Tibial artery (tissue), 4 donors: ENCODE results near the gene ARRDC2.

Source experiments
- DNase-seq, 2 donors: peaks; one replicate each; pipeline ENCODE4 v3.0.0-alpha.2; 2019
- H3K27ac ChIP-seq, 2 donors: fragments of 200-600 bp; sonication (generic) in 1 of 2; 1 replicate in 1 of 2; 2 replicates in 1 of 2; pipeline ENCODE4 v1.5.1; 2018 to 2019; ENCODE audit warnings: mild to moderate bottlenecking in 1 of 2
- H3K27me3 ChIP-seq, 2 donors: fragments of 200-600 bp; sonication (generic) in 1 of 2; one replicate each; pipeline versions ENCODE4 v1.5.1 to v1.6.0; 2016 to 2019
- H3K36me3 ChIP-seq, 3 donors: fragments of 200-600 bp; sonication (generic) in 2 of 3; one replicate each; pipeline ENCODE4 v1.5.1; 2016 to 2019; ENCODE audit warnings: mild to moderate bottlenecking in 2 of 3
- H3K4me1 ChIP-seq, 4 donors: fragments of 200-600 bp; sonication (generic) in 2 of 4; 1 replicate in 3 of 4; 2 replicates in 1 of 4; pipeline ENCODE4 v1.5.1; 2016 to 2019
- H3K4me3 ChIP-seq, 2 donors: fragments of 200-600 bp; sonication (generic) in 1 of 2; 1 replicate in 1 of 2; 2 replicates in 1 of 2; pipeline ENCODE4 v1.5.1; 2018 to 2019; ENCODE audit warnings: mild to moderate bottlenecking in 2 of 2
- H3K9me3 ChIP-seq, 3 donors: fragments of 200-600 bp; sonication (generic) in 1 of 3; one replicate each; pipeline ENCODE4 v1.5.1; 2016 to 2019
- CTCF ChIP-seq, 2 experiments: fragments of 200-600 bp in 1 of 2; fragments of 450-650 bp in 1 of 2; IDR thresholded peaks; one replicate each; pipeline ENCODE4 v1.5.1; 2017 to 2019; ENCODE audit warnings: antibody characterized with exemption in 2 of 2, mild to moderate bottlenecking in 1 of 2, moderate library complexity in 1 of 2
- intact Hi-C: fragments of 100-400 bp; cut with DNase I; formaldehyde crosslinking; loops from one replicate; pipeline ENCODE4 v1.15.0; 2023; ENCODE audit warnings: low total_unique reads

ARRDC2 gene

GRCh38 chr19:18008814-18009213 is 844 bp downstream of the ARRDC2 start:
- TF ChIP-seq CTCF (IDR thresholded peaks at IDR 0.05): no peak
- no peaks in the 10 kb centered on the region for H3K27me3 ChIP-seq
- intact Hi-C loops: loop anchor here (2.0 kb wide), 1 partner anchor 44 kb away; no protein-coding TSS in a partner anchor
- H3K36me3 ChIP-seq: peaks cover 51 to 66% (median 53%) of the 10 kb centered on the region in 3 donors
- DNase-seq: peak in 1 of 2 donors; percentile 65
- peaks cover 0 to 57% (median 38%) of the 10 kb centered on the region in 4 donors for H3K4me1 ChIP-seq
- H3K4me3 ChIP-seq: peak overlapping the region; percentile 64 to 70
- H3K27ac ChIP-seq: peak overlapping the region; percentile 84 to 88
- no peaks in the 10 kb centered on the region for H3K9me3 ChIP-seq

- H3K4me1 ChIP-seq: peaks cover 0 to 64% (median 44%) of the 10 kb centered on the region in 4 donors
- intact Hi-C loops: loop anchor here (2.0 kb wide), 1 partner anchor 43 kb away; no protein-coding TSS in a partner anchor
- H3K27me3 ChIP-seq: no peaks in the 10 kb centered on the region
- H3K27ac ChIP-seq: peak overlapping the region; percentile 84 to 88
- H3K36me3 ChIP-seq: peaks cover 58 to 66% (median 58%) of the 10 kb centered on the region in 3 donors
- DNase-seq: peak in 1 of 2 donors; percentile 66
- H3K9me3 ChIP-seq: no peaks in the 10 kb centered on the region
- H3K4me3 ChIP-seq: peak overlapping the region; percentile 64 to 70
- no peak for TF ChIP-seq CTCF (IDR thresholded peaks at IDR 0.05)
Measured at GRCh38 chr19:18009412-18010066, 1.6 kb downstream of the ARRDC2 start.

GRCh38 chr19:18010149-18010548 is 2.2 kb downstream of the ARRDC2 start:
- H3K4me1 ChIP-seq: peaks cover 0 to 70% (median 47%) of the 10 kb centered on the region in 4 donors
- TF ChIP-seq CTCF (IDR thresholded peaks at IDR 0.05): no peak
- H3K36me3 ChIP-seq: peaks cover 64 to 70% (median 64%) of the 10 kb centered on the region in 3 donors
- intact Hi-C loops: no loop called here
- H3K4me3 ChIP-seq: peak overlapping the region; percentile 64 to 70
- H3K9me3 ChIP-seq: no peaks in the 10 kb centered on the region
- DNase-seq: peak in 1 of 2 donors; percentile 66
- no peaks in the 10 kb centered on the region for H3K27me3 ChIP-seq
- peak overlapping the region; percentile 84 to 88 for H3K27ac ChIP-seq

GRCh38 chr19:18013210-18014111 is 5.5 kb downstream of the ARRDC2 start:
- Histone ChIP-seq H3K9me3 (no peaks in the 10 kb centered on the region), H3K27me3 (no peaks in the 10 kb centered on the region), H3K27ac (peak overlapping the region; percentile 83 to 94), H3K4me3 (peak overlapping the region in 1 of 2 donors; percentile 0), H3K4me1 (peaks cover 0 to 96% (median 67%) of the 10 kb centered on the region in 4 donors), H3K36me3 (peaks cover 64 to 73% (median 70%) of the 10 kb centered on the region in 3 donors)
- DNase-seq: peak in 1 of 2 donors; percentile 66
- TF ChIP-seq CTCF (IDR thresholded peaks at IDR 0.05): no peak
- intact Hi-C loops: no loop called here

- peak overlapping the region in 1 of 2 donors; percentile 0 for H3K4me3 ChIP-seq
- H3K27me3 ChIP-seq: no peaks in the 10 kb centered on the region
- peak overlapping the region; percentile 83 to 94 for H3K27ac ChIP-seq
- no peak for TF ChIP-seq CTCF (IDR thresholded peaks at IDR 0.05)
- H3K9me3 ChIP-seq: no peaks in the 10 kb centered on the region
- DNase-seq: no peak
- H3K36me3 ChIP-seq: peaks cover 56 to 66% (median 63%) of the 10 kb centered on the region in 3 donors
- intact Hi-C loops: no loop called here
- H3K4me1 ChIP-seq: peaks cover 0 to 96% (median 67%) of the 10 kb centered on the region in 4 donors
Measured at GRCh38 chr19:18014197-18014596, 6.2 kb downstream of the ARRDC2 start.
